ENCODE results near the gene ACAD11. TPM values are rescaled to one million over a fixed set of nuclear protein-coding genes. Genes with fewer than 3 reads are reported as not detected.
A peak's percentile ranks its signal among the peaks of the same experiment; 100 is the strongest.

ACAD11 gene
- total and polyA plus RNA-seq, 7 experiments from 2014 or later, result 6.0 to 33.7 (median 25.6) TPM

DNA sequence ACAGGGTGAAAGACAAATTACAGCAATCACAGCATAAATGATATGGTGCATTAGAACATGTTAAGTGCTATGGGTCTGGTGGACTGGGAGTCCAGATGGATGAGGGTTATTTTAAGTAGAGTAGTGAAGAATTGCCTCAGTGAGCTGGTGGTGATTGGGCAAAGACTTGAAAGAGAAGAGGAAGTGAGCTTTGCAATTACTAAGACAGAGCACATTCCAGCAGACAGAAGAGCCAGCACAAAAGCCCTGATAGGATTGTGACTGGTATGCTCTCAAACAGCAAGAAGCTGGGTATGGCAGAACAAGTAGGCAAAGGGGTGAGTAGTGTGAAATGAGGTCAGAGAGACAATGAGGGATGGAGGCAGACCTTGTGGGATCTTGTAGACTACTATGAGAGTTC is 64.6 kb downstream of the ACAD11 start:
- intact Hi-C loops (cut with micrococcal nuclease), result no loop called here
- Mint-ChIP-seq H3K4me3 (no peak overlapping the region), H3K36me3 (peaks cover 22 to 74% (median 67%) of the 10 kb centered on the region in 5 donors), H3K27ac (no peak overlapping the region), H3K9me3 (peaks cover 0 to 7% (median 0%) of the 10 kb centered on the region in 11 donors), H3K4me1 (peaks cover 0 to 5% (median 0%) of the 10 kb centered on the region in 7 donors), H3K27me3 (no peaks in the 10 kb centered on the region)
- H3K9me3 ChIP-seq (ENCODE audit: control insufficient read depth in 2 of 3, low read length in 3 of 3), result no peaks in the 10 kb centered on the region
- ChIA-PET POLR2A (no interaction called here), CTCF (interaction anchor here (0.6 kb wide), 1 partner anchor 118 kb away, joined by 6 read pairs; no protein-coding TSS in a partner anchor)
- DNase-seq, result no peak
- no peaks in the 10 kb centered on the region for H3K27me3 ChIP-seq (ENCODE audit: control insufficient read depth in 2 of 2, insufficient read depth in 2 of 2, low read length in 2 of 2)
- ATAC-seq, result peak; percentile 32
- H3K36me3 ChIP-seq (ENCODE audit: control insufficient read depth in 2 of 3, insufficient read depth in 3 of 3, low read length in 3 of 3), result peaks cover 0 to 7% (median 0%) of the 10 kb centered on the region in 3 experiments
- no peak overlapping the region for H3K4me3 ChIP-seq (ENCODE audit: low read length)
- no peak overlapping the region for H3K27ac ChIP-seq (ENCODE audit: low read depth, low read length)
- no peaks in the 10 kb centered on the region for H3K4me1 ChIP-seq (ENCODE audit: control insufficient read depth in 2 of 2, insufficient read depth in 2 of 2, low read length in 2 of 2)

DNA sequence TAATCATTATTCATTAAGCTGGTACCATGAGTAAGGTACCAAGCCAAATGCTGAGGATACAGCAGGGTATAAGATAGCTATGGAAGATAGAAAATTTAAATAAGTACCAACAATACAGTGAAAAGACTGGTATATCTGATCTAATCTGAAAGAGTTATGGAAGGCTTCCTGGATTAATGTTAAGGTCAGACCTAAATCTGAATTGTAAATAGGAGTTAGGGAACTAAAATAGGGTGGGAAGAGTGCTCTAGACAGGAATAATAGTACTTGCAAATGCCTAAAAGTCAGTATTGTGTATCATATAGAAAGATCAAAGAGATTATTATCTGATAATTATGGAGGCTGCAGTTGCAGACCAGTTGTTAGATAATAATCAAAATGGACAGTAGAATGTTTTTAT is 65.1 kb downstream of the ACAD11 start:
- CTCF ChIA-PET, result interaction anchor here (0.6 kb wide), 1 partner anchor 118 kb away, joined by 6 read pairs; no protein-coding TSS in a partner anchor
- no peaks in the 10 kb centered on the region for H3K27me3 ChIP-seq (ENCODE audit: control insufficient read depth in 2 of 2, insufficient read depth in 2 of 2, low read length in 2 of 2)
- H3K4me3 ChIP-seq (ENCODE audit: low read length), result no peak overlapping the region
- no peak overlapping the region for H3K27ac Mint-ChIP-seq
- no peaks in the 10 kb centered on the region for H3K9me3 ChIP-seq (ENCODE audit: control insufficient read depth in 2 of 3, low read length in 3 of 3)
- peaks cover 0 to 5% (median 0%) of the 10 kb centered on the region in 7 donors for H3K4me1 Mint-ChIP-seq
- H3K9me3 Mint-ChIP-seq, result peaks cover 0 to 10% (median 0%) of the 10 kb centered on the region in 11 donors
- intact Hi-C loops (cut with micrococcal nuclease), result no loop called here
- POLR2A ChIA-PET, result no interaction called here
- ATAC-seq (no peak), DNase-seq (no peak)
- H3K4me3 Mint-ChIP-seq, result no peak overlapping the region
- no peaks in the 10 kb centered on the region for H3K4me1 ChIP-seq (ENCODE audit: control insufficient read depth in 2 of 2, insufficient read depth in 2 of 2, low read length in 2 of 2)
- H3K27ac ChIP-seq (ENCODE audit: low read depth, low read length), result no peak overlapping the region
- H3K36me3 ChIP-seq (ENCODE audit: control insufficient read depth in 2 of 3, insufficient read depth in 3 of 3, low read length in 3 of 3), result peaks cover 0 to 7% (median 0%) of the 10 kb centered on the region in 3 experiments
- no peaks in the 10 kb centered on the region for H3K27me3 Mint-ChIP-seq
- H3K36me3 Mint-ChIP-seq, result peaks cover 22 to 75% (median 68%) of the 10 kb centered on the region in 5 donors

DNA sequence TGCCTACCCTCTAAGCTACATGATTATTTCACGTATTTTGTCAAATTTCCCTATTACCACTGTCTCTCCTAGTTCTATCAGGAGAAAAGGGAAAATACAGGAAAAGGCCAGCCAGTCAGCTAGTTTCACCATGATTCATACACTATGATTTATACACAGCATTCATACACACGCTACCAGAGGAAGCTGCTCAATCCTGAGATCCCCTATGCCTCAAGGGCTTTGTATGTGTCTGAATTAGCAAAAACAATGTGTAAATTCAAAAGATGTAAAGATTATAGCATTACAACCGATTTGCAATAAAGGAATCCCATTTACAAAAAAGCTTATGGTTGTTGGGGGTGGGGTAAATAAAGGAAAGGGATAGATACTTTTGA is 65.7 kb downstream of the ACAD11 start:
- Mint-ChIP-seq H3K27ac (no peak overlapping the region), H3K36me3 (peaks cover 22 to 79% (median 70%) of the 10 kb centered on the region in 5 donors), H3K4me3 (no peak overlapping the region), H3K27me3 (no peaks in the 10 kb centered on the region), H3K9me3 (peaks cover 0 to 10% (median 0%) of the 10 kb centered on the region in 11 donors), H3K4me1 (peaks cover 0 to 5% (median 0%) of the 10 kb centered on the region in 7 donors)
- H3K27ac ChIP-seq (ENCODE audit: low read depth, low read length), result no peak overlapping the region
- intact Hi-C loops (cut with micrococcal nuclease), result no loop called here
- no peak for DNase-seq
- H3K36me3 ChIP-seq (ENCODE audit: control insufficient read depth in 2 of 3, insufficient read depth in 3 of 3, low read length in 3 of 3), result peaks cover 0 to 7% (median 0%) of the 10 kb centered on the region in 3 experiments
- ChIA-PET CTCF (no interaction called here), POLR2A (no interaction called here)
- ATAC-seq, result no peak
- no peaks in the 10 kb centered on the region for H3K27me3 ChIP-seq (ENCODE audit: control insufficient read depth in 2 of 2, insufficient read depth in 2 of 2, low read length in 2 of 2)
- H3K4me1 ChIP-seq (ENCODE audit: control insufficient read depth in 2 of 2, insufficient read depth in 2 of 2, low read length in 2 of 2), result no peaks in the 10 kb centered on the region
- H3K4me3 ChIP-seq (ENCODE audit: low read length), result no peak overlapping the region
- H3K9me3 ChIP-seq (ENCODE audit: control insufficient read depth in 2 of 3, low read length in 3 of 3), result no peaks in the 10 kb centered on the region

DNA sequence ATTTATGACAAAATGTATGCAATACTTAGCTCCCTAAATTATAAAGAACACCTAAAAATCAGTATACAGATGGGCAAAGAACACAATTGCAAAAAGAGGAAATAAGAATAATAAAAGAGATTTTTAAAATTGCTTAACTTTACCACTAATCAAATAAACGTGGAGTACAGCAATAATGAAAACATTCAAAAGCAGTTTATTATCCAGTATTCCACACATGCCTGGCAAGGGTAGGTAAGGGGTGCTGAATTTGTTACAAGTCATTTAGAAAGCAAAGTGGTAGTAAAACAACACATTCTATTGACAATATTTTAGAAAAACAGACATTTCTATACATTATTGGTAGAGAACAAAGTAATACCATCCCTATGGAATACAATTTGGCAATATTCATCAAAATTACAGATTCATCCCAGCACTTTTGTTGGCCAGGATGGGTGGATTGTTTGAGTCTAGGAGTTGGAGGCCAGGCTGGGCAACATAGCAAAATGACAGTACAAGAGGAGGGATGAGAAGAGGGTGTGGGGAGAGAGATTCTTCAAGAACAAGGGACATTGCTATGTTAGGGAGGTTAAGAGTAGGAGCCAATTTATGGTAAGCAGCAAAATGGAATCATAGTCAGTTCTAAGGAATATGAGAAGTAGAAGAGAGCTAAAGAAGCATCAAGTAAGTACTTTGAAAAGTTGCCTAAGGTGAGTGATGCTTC is 66.2 kb downstream of the ACAD11 start:
- no peaks in the 10 kb centered on the region for H3K9me3 ChIP-seq (ENCODE audit: control insufficient read depth in 2 of 3, low read length in 3 of 3)
- peaks cover 0 to 4% (median 0%) of the 10 kb centered on the region in 3 experiments for H3K36me3 ChIP-seq (ENCODE audit: control insufficient read depth in 2 of 3, insufficient read depth in 3 of 3, low read length in 3 of 3)
- Mint-ChIP-seq H3K4me3 (no peak overlapping the region), H3K9me3 (peaks cover 0 to 8% (median 0%) of the 10 kb centered on the region in 11 donors), H3K4me1 (peaks cover 0 to 5% (median 0%) of the 10 kb centered on the region in 7 donors), H3K27me3 (no peaks in the 10 kb centered on the region), H3K36me3 (peaks cover 17 to 77% (median 65%) of the 10 kb centered on the region in 5 donors), H3K27ac (no peak overlapping the region)
- DNase-seq (no peak), ATAC-seq (no peak)
- H3K4me3 ChIP-seq (ENCODE audit: low read length), result no peak overlapping the region
- no peaks in the 10 kb centered on the region for H3K4me1 ChIP-seq (ENCODE audit: control insufficient read depth in 2 of 2, insufficient read depth in 2 of 2, low read length in 2 of 2)
- intact Hi-C loops (cut with micrococcal nuclease), result no loop called here
- ChIA-PET CTCF (no interaction called here), POLR2A (no interaction called here)
- H3K27ac ChIP-seq (ENCODE audit: low read depth, low read length), result no peak overlapping the region
- H3K27me3 ChIP-seq (ENCODE audit: control insufficient read depth in 2 of 2, insufficient read depth in 2 of 2, low read length in 2 of 2), result no peaks in the 10 kb centered on the region

DNA sequence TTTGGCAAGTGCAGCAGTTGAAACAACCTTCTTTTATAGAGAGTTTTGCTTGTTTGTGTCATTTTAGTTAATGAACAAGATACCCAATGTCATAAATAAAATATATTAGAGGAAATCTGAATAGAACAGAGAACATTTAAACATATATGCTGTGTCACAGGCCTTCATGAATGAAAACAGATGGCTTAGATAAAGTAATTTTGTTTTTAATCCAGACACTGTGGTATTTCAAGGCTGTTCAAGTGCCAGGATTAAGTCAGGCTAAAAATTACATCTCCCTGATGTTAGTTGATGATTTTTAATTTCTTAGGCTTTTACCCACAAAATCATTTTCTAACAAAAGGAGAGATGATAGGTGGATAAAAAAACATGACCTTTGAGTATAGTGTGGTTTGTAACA is 67.4 kb downstream of the ACAD11 start:
- no peaks in the 10 kb centered on the region for H3K27me3 ChIP-seq (ENCODE audit: control insufficient read depth in 2 of 2, insufficient read depth in 2 of 2, low read length in 2 of 2)
- no peak overlapping the region for H3K4me3 Mint-ChIP-seq
- peaks cover 0 to 11% (median 3%) of the 10 kb centered on the region in 11 donors for H3K9me3 Mint-ChIP-seq
- peaks cover 19 to 81% (median 68%) of the 10 kb centered on the region in 5 donors for H3K36me3 Mint-ChIP-seq
- ATAC-seq (no peak), DNase-seq (no peak)
- no peaks in the 10 kb centered on the region for H3K4me1 ChIP-seq (ENCODE audit: control insufficient read depth in 2 of 2, insufficient read depth in 2 of 2, low read length in 2 of 2)
- no peak overlapping the region for H3K4me3 ChIP-seq (ENCODE audit: low read length)
- intact Hi-C loops (cut with micrococcal nuclease), result no loop called here
- CTCF ChIA-PET, result interaction anchor here (0.7 kb wide), 1 partner anchor 1622 kb away, joined by 3 read pairs; no protein-coding TSS in a partner anchor
- POLR2A ChIA-PET, result no interaction called here
- H3K27me3 Mint-ChIP-seq, result no peaks in the 10 kb centered on the region
- no peak overlapping the region for H3K27ac ChIP-seq (ENCODE audit: low read depth, low read length)
- no peak overlapping the region for H3K27ac Mint-ChIP-seq
- no peaks in the 10 kb centered on the region for H3K9me3 ChIP-seq (ENCODE audit: control insufficient read depth in 2 of 3, low read length in 3 of 3)
- no peaks in the 10 kb centered on the region for H3K36me3 ChIP-seq (ENCODE audit: control insufficient read depth in 2 of 3, insufficient read depth in 3 of 3, low read length in 3 of 3)
- H3K4me1 Mint-ChIP-seq, result peaks cover 0 to 6% (median 0%) of the 10 kb centered on the region in 7 donors

DNA sequence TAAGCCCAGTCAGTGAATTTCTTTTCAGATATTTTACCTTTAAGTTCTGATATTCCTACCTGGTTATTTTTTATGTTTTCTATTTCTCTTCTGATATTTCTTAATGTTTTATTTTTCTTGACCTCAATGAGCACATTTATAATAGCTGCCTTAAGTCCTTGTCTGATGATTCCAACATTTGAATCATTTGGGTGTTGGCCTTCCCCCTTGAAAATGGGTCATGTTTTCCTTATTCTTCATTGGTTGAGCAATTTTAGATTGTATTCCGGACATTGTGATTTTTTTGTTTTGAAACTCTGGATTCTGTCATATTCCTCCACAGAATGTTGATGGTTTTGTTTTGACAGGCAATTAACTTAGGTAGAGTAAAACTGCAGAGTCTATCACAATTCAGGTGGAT is 72.2 kb downstream of the ACAD11 start:
- no peaks in the 10 kb centered on the region for H3K27me3 Mint-ChIP-seq
- no peaks in the 10 kb centered on the region for H3K9me3 ChIP-seq (ENCODE audit: control insufficient read depth in 2 of 3, low read length in 3 of 3)
- H3K4me1 ChIP-seq (ENCODE audit: control insufficient read depth in 2 of 2, insufficient read depth in 2 of 2, low read length in 2 of 2), result no peaks in the 10 kb centered on the region
- H3K36me3 Mint-ChIP-seq, result peaks cover 15 to 59% (median 35%) of the 10 kb centered on the region in 5 donors
- H3K4me3 ChIP-seq (ENCODE audit: low read length), result no peak overlapping the region
- no peaks in the 10 kb centered on the region for H3K27me3 ChIP-seq (ENCODE audit: control insufficient read depth in 2 of 2, insufficient read depth in 2 of 2, low read length in 2 of 2)
- CTCF ChIA-PET, result no interaction called here
- H3K36me3 ChIP-seq (ENCODE audit: control insufficient read depth in 2 of 3, insufficient read depth in 3 of 3, low read length in 3 of 3), result no peaks in the 10 kb centered on the region
- no peak overlapping the region for H3K27ac ChIP-seq (ENCODE audit: low read depth, low read length)
- POLR2A ChIA-PET, result no interaction called here
- peaks cover 0 to 4% (median 0%) of the 10 kb centered on the region in 7 donors for H3K4me1 Mint-ChIP-seq
- H3K27ac Mint-ChIP-seq, result no peak overlapping the region
- H3K4me3 Mint-ChIP-seq, result no peak overlapping the region
- ATAC-seq, result no peak
- peaks cover 0 to 11% (median 5%) of the 10 kb centered on the region in 11 donors for H3K9me3 Mint-ChIP-seq
- DNase-seq, result no peak
- intact Hi-C loops (cut with micrococcal nuclease), result no loop called here

DNA sequence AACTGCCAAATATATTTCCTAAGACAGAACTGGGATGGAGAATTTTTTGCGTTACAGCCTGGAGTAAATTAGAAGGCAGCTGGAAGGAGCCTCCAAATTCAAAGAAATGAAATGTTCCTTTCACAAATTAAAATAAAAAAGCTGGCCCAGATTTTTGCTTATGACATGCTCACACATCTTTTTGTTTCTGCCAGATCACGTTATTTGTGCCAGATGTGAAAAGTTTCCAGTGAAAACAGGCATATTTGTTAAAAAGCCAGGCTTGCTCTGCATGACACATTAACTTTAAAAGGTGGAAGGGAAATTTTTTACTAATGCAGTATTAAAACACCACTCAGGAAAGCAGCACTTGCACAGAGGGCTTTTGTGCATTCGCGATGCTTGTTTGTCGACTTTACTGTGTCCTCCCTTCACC is 85.8 kb downstream of the ACAD11 start:
- Mint-ChIP-seq H3K9me3 (peaks cover 0 to 3% (median 0%) of the 10 kb centered on the region in 11 donors), H3K27me3 (no peaks in the 10 kb centered on the region), H3K4me3 (no peak overlapping the region), H3K27ac (no peak overlapping the region), H3K36me3 (peaks cover 10 to 81% (median 59%) of the 10 kb centered on the region in 5 donors), H3K4me1 (peaks cover 0 to 5% (median 0%) of the 10 kb centered on the region in 7 donors)
- peaks cover 0 to 27% (median 0%) of the 10 kb centered on the region in 3 experiments for H3K36me3 ChIP-seq (ENCODE audit: control insufficient read depth in 2 of 3, insufficient read depth in 3 of 3, low read length in 3 of 3)
- no peaks in the 10 kb centered on the region for H3K27me3 ChIP-seq (ENCODE audit: control insufficient read depth in 2 of 2, insufficient read depth in 2 of 2, low read length in 2 of 2)
- no peak for ATAC-seq
- ChIA-PET CTCF (no interaction called here), POLR2A (no interaction called here)
- no peaks in the 10 kb centered on the region for H3K9me3 ChIP-seq (ENCODE audit: control insufficient read depth in 2 of 3, low read length in 3 of 3)
- no peak overlapping the region for H3K4me3 ChIP-seq (ENCODE audit: low read length)
- no peak overlapping the region for H3K27ac ChIP-seq (ENCODE audit: low read depth, low read length)
- intact Hi-C loops (cut with micrococcal nuclease), result no loop called here
- no peak for DNase-seq
- H3K4me1 ChIP-seq (ENCODE audit: control insufficient read depth in 2 of 2, insufficient read depth in 2 of 2, low read length in 2 of 2), result no peaks in the 10 kb centered on the region
